NCI-H1930 (cell line): ENCODE measurements around the gene GRIK2.
"Not testable (repeated sequence)": the region's sequence is repeated elsewhere in the genome, so short reads cannot be mapped to it uniquely, and the experiment has no call there.

Experiments
- DNase-seq, 2 experiments: peaks; one replicate each; lab custom pipeline; 2025; lab: John Stamatoyannopoulos, UW

Gene GRIK2

GRCh38 chr6:101393251-101393828 lies at the start of gene GRIK2:
TSS of gene GRIK2 (plus strand) at chr6:101393708.
- peak in 1 of 2 experiments; percentile 36 for DNase-seq

GRCh38 chr6:101344885-101345284 lies 48.6 kb upstream of the GRIK2 start:
- DNase-seq = no peak

GRCh38 chr6:101348816-101349215 lies 44.7 kb upstream of the GRIK2 start:
- DNase-seq = no peak

GRCh38 chr6:101350631-101351030 lies 42.9 kb upstream of the GRIK2 start:
- DNase-seq = not testable (repeated sequence)

GRCh38 chr6:101351173-101351572 lies 42.3 kb upstream of the GRIK2 start:
- no peak for DNase-seq

GRCh38 chr6:101352316-101352715 lies 41.2 kb upstream of the GRIK2 start:
- no peak for DNase-seq

GRCh38 chr6:101365181-101365580 lies 28.3 kb upstream of the GRIK2 start:
- no peak for DNase-seq

- DNase-seq = no peak
Observed at GRCh38 chr6:101379926-101380325, 13.6 kb upstream of the GRIK2 start.

GRCh38 chr6:101380897-101381630 lies 12.4 kb upstream of the GRIK2 start:
- DNase-seq = no peak

GRCh38 chr6:101383747-101384146 lies 9.8 kb upstream of the GRIK2 start:
- not testable (repeated sequence) for DNase-seq

- no peak for DNase-seq
Observed at GRCh38 chr6:101386982-101387381, 6.5 kb upstream of the GRIK2 start.

- DNase-seq = no peak
Observed at GRCh38 chr6:101391772-101392585, 1.5 kb upstream of the GRIK2 start.

GRCh38 chr6:101392586-101393230 lies 800 bp upstream of the GRIK2 start:
- no peak for DNase-seq

GRCh38 chr6:101393829-101394251 lies 332 bp downstream of the GRIK2 start:
- DNase-seq = no peak

- no peak for DNase-seq
Observed at GRCh38 chr6:101394936-101395335, 1.4 kb downstream of the GRIK2 start.

- no peak for DNase-seq
Observed at GRCh38 chr6:101395345-101395744, 1.8 kb downstream of the GRIK2 start.

GRCh38 chr6:101396548-101397173 lies 3.2 kb downstream of the GRIK2 start:
- no peak for DNase-seq

- DNase-seq = peak in 1 of 2 experiments; percentile 19
Observed at GRCh38 chr6:101397199-101397598, 3.7 kb downstream of the GRIK2 start.

GRCh38 chr6:101398716-101399615 lies 5.5 kb downstream of the GRIK2 start:
- DNase-seq = no peak

- no peak for DNase-seq
Observed at GRCh38 chr6:101399616-101400162, 6.2 kb downstream of the GRIK2 start.
